CD14-positive monocyte (primary cell): ENCODE data around the gene SFI1. TPM values are rescaled to one million over a fixed set of nuclear protein-coding genes. Genes with fewer than 3 reads are reported as not detected.

Source experiments
- DNase-seq, 3 donors: peaks; one replicate each; pipeline ENCODE4 v3.0.0-alpha.2; 2011 to 2022
- H2AFZ ChIP-seq: 2 replicates; pipeline ENCODE4 v1.6.0; 2012; ENCODE audit warnings: mild to moderate bottlenecking, low read depth, low read length, inconsistent platforms; ENCODE audit not compliant: insufficient read depth, poor library complexity, severe bottlenecking
- H3K27ac ChIP-seq, 2 donors: 1 replicate in 1 of 2; 2 replicates in 1 of 2; pipeline ENCODE4 v1.5.1; 2012 to 2013; ENCODE audit warnings: low read length in 2 of 2, control low read depth in 1 of 2, inconsistent platforms in 1 of 2, low read depth in 1 of 2, mild to moderate bottlenecking in 1 of 2
- H3K27me3 ChIP-seq, 2 donors: one replicate each; pipeline versions ENCODE4 v1.6.0 to v1.6.1; 2011 to 2013; ENCODE audit warnings: low read length in 2 of 2; ENCODE audit not compliant: control insufficient read depth in 2 of 2, insufficient read depth in 2 of 2
- H3K36me3 ChIP-seq, 2 donors: replicated peaks in 1 of 2; 1 replicate in 1 of 2; 2 replicates in 1 of 2; pipeline versions ENCODE4 v1.5.1 to v1.6.1; 2012 to 2013; ENCODE audit warnings: low read length in 2 of 2, control low read depth in 1 of 2, inconsistent platforms in 1 of 2, mild to moderate bottlenecking in 1 of 2; ENCODE audit not compliant: insufficient read depth in 2 of 2, control insufficient read depth in 1 of 2
- H3K4me1 ChIP-seq, 2 donors: 1 replicate in 1 of 2; 2 replicates in 1 of 2; pipeline versions ENCODE4 v1.5.1 to v1.6.1; 2012 to 2013; ENCODE audit warnings: low read length in 2 of 2, control low read depth in 1 of 2, inconsistent platforms in 1 of 2, mild to moderate bottlenecking in 1 of 2, moderate library complexity in 1 of 2; ENCODE audit not compliant: insufficient read depth in 2 of 2, control insufficient read depth in 1 of 2
- H3K4me2 ChIP-seq: replicated peaks from 2 replicates; pipeline ENCODE3; 2012; ENCODE audit warnings: low read length, moderate library complexity, mild to moderate bottlenecking; ENCODE audit not compliant: poor library complexity, severe bottlenecking; ENCODE audit errors: extremely low read depth
- H3K4me3 ChIP-seq, 3 experiments: fragments of 200-600 bp in 1 of 3; sonication (generic) in 1 of 3; replicated peaks in 1 of 3; 1 replicate in 2 of 3; 2 replicates in 1 of 3; pipeline ENCODE4 v1.5.1; 2011 to 2013; ENCODE audit warnings: low read length in 3 of 3, mild to moderate bottlenecking in 3 of 3, control low read depth in 2 of 3, low read depth in 2 of 3, inconsistent platforms in 1 of 3, moderate library complexity in 1 of 3
- H3K79me2 ChIP-seq: 2 replicates; pipeline ENCODE4 v1.6.0; 2012; ENCODE audit warnings: mild to moderate bottlenecking, control low read depth, inconsistent platforms, low read length, moderate library complexity; ENCODE audit not compliant: insufficient read depth
- H3K9ac ChIP-seq: 2 replicates; pipeline ENCODE4 v1.6.0; 2017; ENCODE audit warnings: low read length, mild to moderate bottlenecking; ENCODE audit not compliant: insufficient read depth, poor library complexity, severe bottlenecking
- H3K9me3 ChIP-seq, 2 donors: replicated peaks in 1 of 2; 1 replicate in 1 of 2; 2 replicates in 1 of 2; pipeline versions ENCODE4 v1.5.1 to v1.6.1; 2012 to 2013; ENCODE audit warnings: low read length in 2 of 2, control low read depth in 1 of 2; ENCODE audit not compliant: control insufficient read depth in 1 of 2, insufficient read depth in 1 of 2
- H4K20me1 ChIP-seq: 2 replicates; pipeline ENCODE4 v1.6.0; 2012; ENCODE audit warnings: mild to moderate bottlenecking, low read length, control low read depth, moderate library complexity; ENCODE audit not compliant: insufficient read depth
- H3K27ac Mint-ChIP-seq, 7 donors: one replicate each; pipeline ENCODE4 v1.8.0; 2020; ENCODE audit warnings: mild to moderate bottlenecking in 7 of 7, mixed read lengths in 7 of 7, moderate library complexity in 6 of 7, inconsistent platforms in 2 of 7
- H3K27me3 Mint-ChIP-seq, 3 donors: one replicate each; pipeline ENCODE4 v1.8.0; 2021 to 2022; ENCODE audit warnings: low read depth in 3 of 3, mild to moderate bottlenecking in 3 of 3, mixed read lengths in 3 of 3, moderate library complexity in 3 of 3, inconsistent platforms in 1 of 3
- H3K36me3 Mint-ChIP-seq, 2 donors: one replicate each; pipeline ENCODE4 v1.8.0; 2020; ENCODE audit warnings: mixed read lengths in 2 of 2, inconsistent platforms in 1 of 2, mild to moderate bottlenecking in 1 of 2
- H3K4me1 Mint-ChIP-seq: one replicate; pipeline ENCODE4 v1.8.0; 2020; ENCODE audit warnings: mild to moderate bottlenecking, mixed read lengths
- H3K4me3 Mint-ChIP-seq, 2 donors: one replicate each; pipeline ENCODE4 v1.8.0; 2020; ENCODE audit warnings: mild to moderate bottlenecking in 2 of 2, mixed read lengths in 2 of 2, moderate library complexity in 1 of 2
- H3K9me3 Mint-ChIP-seq, 7 donors: one replicate each; pipeline ENCODE4 v1.8.0; 2020 to 2022; ENCODE audit warnings: mixed read lengths in 7 of 7, mild to moderate bottlenecking in 6 of 7, moderate library complexity in 6 of 7, inconsistent platforms in 2 of 7
- CTCF ChIP-seq: fragments of 200-600 bp; IDR thresholded peaks from one replicate; pipeline ENCODE4 v1.8.0; 2022; ENCODE audit warnings: antibody characterized with exemption, mild to moderate bottlenecking
- WGBS: methylation state at CpG from one replicate; pipeline ENCODE4 v1.1.5; 2013; ENCODE audit warnings: missing lambda C conversion rate; ENCODE audit not compliant: insufficient coverage; 5-methylcytosine and 5-hydroxymethylcytosine counted together
- intact Hi-C, 2 donors: fragments of 100-400 bp; cut with micrococcal nuclease; formaldehyde crosslinking; loops; one replicate each; pipeline versions ENCODE4 v1.15.0 to v1.15.1; 2023
- polyA plus RNA-seq, 3 donors: library from polyadenylated mRNA; depleted of rRNA in 1 of 3; unstranded in 2 of 3; stranded (reverse) in 1 of 3; fragments of 300-500 nt in 2 of 3; fragments of >200 nt in 1 of 3; fragmentation: Illumina TruSeq in 2 of 3; gene quantifications; 1 replicate in 2 of 3; 2 replicates in 1 of 3; pipeline ENCODE4 v1.2.3, GENCODE V29; 2012 to 2021

The SFI1 gene
- polyA plus RNA-seq, 3 donors = 1.7 to 43.4 (median 3.6) TPM

- no peak overlapping the region for H2AFZ ChIP-seq
- intact Hi-C loops = no loop called here
- no peak for TF ChIP-seq CTCF
- H3K79me2 ChIP-seq = peaks cover 79% of the 10 kb centered on the region
- no peaks in the 10 kb centered on the region for H3K27me3 ChIP-seq
- H3K4me3 Mint-ChIP-seq = no peak overlapping the region
- DNase-seq = no peak
- peaks cover 91 to 99% of the 10 kb centered on the region in 2 donors for H3K36me3 ChIP-seq
- no peak overlapping the region for H3K4me3 ChIP-seq
- H3K27ac ChIP-seq = no peak overlapping the region
- H3K9ac ChIP-seq = no peak overlapping the region
- no peaks in the 10 kb centered on the region for H3K4me1 ChIP-seq
- peaks cover 9% of the 10 kb centered on the region for H3K4me1 Mint-ChIP-seq
- H3K27ac Mint-ChIP-seq = peak overlapping the region in 2 of 7 donors; percentile 12 to 15
- H3K9me3 ChIP-seq = no peaks in the 10 kb centered on the region
- H3K27me3 Mint-ChIP-seq = no peaks in the 10 kb centered on the region
- H3K9me3 Mint-ChIP-seq = no peaks in the 10 kb centered on the region
- peaks cover 100% of the 10 kb centered on the region for H4K20me1 ChIP-seq
- H3K36me3 Mint-ChIP-seq = peaks cover 63 to 90% of the 10 kb centered on the region in 2 donors
- H3K4me2 ChIP-seq = no peak overlapping the region
- WGBS = 98% methylated on average over 13 of the region's 18 CpGs
Observed at GRCh38 chr22:31623592-31624304, 127.4 kb downstream of the SFI1 start.

- no peak for DNase-seq
- no peak overlapping the region for H3K9ac ChIP-seq
- Mint-ChIP-seq H3K27me3 (no peaks in the 10 kb centered on the region), H3K36me3 (peaks cover 55 to 84% of the 10 kb centered on the region in 2 donors), H3K4me3 (no peak overlapping the region), H3K27ac (peak overlapping the region in 2 of 7 donors; percentile 8 to 26), H3K4me1 (peaks cover 17% of the 10 kb centered on the region), H3K9me3 (no peaks in the 10 kb centered on the region)
- peaks cover 94% of the 10 kb centered on the region for H3K79me2 ChIP-seq
- no peak overlapping the region for H2AFZ ChIP-seq
- intact Hi-C loops = no loop called here
- TF ChIP-seq CTCF = no peak
- no peak overlapping the region for H3K4me2 ChIP-seq
- no peak overlapping the region for H3K27ac ChIP-seq
- H3K27me3 ChIP-seq = no peaks in the 10 kb centered on the region
- peaks cover 100% of the 10 kb centered on the region for H4K20me1 ChIP-seq
- no peak overlapping the region for H3K4me3 ChIP-seq
- H3K36me3 ChIP-seq = peaks cover 85 to 94% of the 10 kb centered on the region in 2 donors
- H3K9me3 ChIP-seq = no peaks in the 10 kb centered on the region
- H3K4me1 ChIP-seq = peaks cover 8 to 13% of the 10 kb centered on the region in 2 donors
- 90% methylated on average over 3 of the region's 7 CpGs for WGBS
Observed at GRCh38 chr22:31625257-31625640, 128.9 kb downstream of the SFI1 start.
